Measurements from ENCODE around the gene TEX264. TPM values are rescaled to one million over a fixed set of nuclear protein-coding genes. Genes with fewer than 3 reads are reported as not detected.
A peak's percentile ranks its signal among the peaks of the same experiment; 100 is the strongest.

The TEX264 gene
- total and polyA plus RNA-seq, 5 donors from 2014 or later, result 47.0 to 165 (median 135) TPM

DNA sequence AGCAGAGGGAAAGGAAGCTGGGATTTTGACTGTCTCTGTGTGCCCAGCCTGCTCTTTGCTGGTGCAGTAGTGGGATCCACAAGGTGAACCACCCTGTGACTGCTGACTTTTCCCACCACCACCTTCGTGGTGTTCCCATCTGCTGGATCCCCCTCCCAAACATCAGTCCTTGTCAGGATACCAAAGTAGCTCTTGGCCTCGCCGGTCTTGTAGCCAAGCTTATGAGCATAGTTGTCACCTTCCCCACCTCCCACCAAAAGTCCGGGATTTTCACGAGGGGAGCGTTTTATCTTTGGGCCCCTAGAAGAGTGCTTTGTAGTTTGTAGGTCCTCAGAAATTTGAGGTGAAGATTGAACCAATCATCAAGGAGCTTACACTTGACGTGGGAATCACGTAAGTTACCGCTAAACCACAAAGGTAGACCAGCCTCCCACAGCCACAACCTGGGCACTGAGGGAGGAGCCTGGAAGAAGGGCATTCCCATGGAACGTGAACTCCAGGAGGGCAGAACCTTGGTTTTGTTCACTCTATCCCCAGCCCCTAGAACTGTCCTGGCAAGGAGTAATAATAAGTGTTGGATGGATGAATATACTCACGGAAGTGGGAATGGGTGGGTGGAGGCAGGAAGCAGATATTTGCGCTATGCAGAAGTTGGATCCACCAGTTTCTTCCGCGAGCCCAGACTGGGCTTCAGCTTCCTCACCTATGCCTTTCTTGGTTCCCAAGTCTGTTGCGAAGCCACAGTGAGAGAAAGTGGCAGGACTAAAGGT, 814 bp upstream of the TEX264 start:
- Mint-ChIP-seq H3K4me1 (peaks cover 13 to 68% (median 45%) of the 10 kb centered on the region in 4 donors), H3K9me3 (no peaks in the 10 kb centered on the region)
- H3K4me1 ChIP-seq (ENCODE audit: control insufficient read depth, insufficient read depth, low read length, poor library complexity, severe bottlenecking), result peaks cover 57% of the 10 kb centered on the region

DNA sequence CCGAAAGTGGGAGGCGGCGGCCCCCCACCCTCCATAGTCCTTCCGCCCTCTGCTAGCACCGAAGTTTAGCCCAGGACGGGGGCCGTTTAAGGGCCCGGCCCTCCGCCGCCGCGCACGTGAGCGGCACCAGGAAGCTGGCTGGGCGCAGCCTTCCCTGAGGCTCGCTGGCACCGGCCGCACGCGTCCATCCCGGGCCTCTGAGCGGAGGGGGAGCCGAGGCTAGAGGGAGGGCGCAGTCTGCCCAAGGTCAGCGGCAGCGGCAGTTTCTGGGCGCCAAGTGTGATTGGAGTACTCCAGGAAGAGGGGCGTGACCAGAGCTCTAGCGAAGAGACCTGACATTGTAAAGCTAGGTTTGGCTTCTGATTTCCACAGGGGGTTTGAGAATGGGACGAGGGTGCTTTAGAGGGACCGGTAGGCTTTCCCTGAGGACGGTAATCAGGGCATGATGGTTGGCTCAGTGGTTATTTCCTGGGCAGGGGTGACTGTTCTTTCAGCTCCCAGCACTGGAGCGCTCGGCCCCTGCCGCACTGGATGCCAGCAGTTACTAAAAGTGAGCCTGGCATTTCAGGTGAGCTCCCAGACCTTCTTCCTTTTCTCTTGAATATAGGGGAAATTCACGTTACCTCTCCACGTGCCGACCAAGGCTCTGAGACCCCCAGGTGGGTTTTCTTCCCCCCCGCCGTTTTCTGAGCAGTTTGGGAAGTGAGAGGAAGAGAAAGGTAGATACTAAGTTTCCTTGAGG, 853 bp downstream of the TEX264 start:
- Mint-ChIP-seq H3K27me3 (peaks cover 5% of the 10 kb centered on the region), H3K4me1 (peaks cover 13 to 80% (median 61%) of the 10 kb centered on the region in 4 donors), H3K27ac (peak overlapping the region; percentile 74 to 91 (median 87)), H3K36me3 (peaks cover 11% of the 10 kb centered on the region), H3K9me3 (no peaks in the 10 kb centered on the region), H3K4me3 (peak overlapping the region; percentile 83 to 94 (median 92))
- H3K9me3 ChIP-seq (ENCODE audit: control insufficient read depth in 2 of 2, low read length in 2 of 2), result no peaks in the 10 kb centered on the region
- ATAC-seq (ENCODE audit: low read depth in 2 of 2), result peak; percentile 16 to 28
- peaks cover 74% of the 10 kb centered on the region for H3K4me1 ChIP-seq (ENCODE audit: control insufficient read depth, insufficient read depth, low read length, poor library complexity, severe bottlenecking)
- H3K4me3 ChIP-seq (ENCODE audit: low read depth, low read length), result peak overlapping the region; percentile 87
- peaks cover 4% of the 10 kb centered on the region for H3K36me3 ChIP-seq (ENCODE audit: control insufficient read depth, insufficient read depth, low read length)
- peak overlapping the region; percentile 89 for H3K27ac ChIP-seq (ENCODE audit: insufficient read depth, low read length, poor library complexity, severe bottlenecking)
- no peaks in the 10 kb centered on the region for H3K27me3 ChIP-seq (ENCODE audit: control insufficient read depth, insufficient read depth, low read length)
- peak in 2 of 3 donors; percentile 53 to 77 for DNase-seq

More for the DNA sequence above, 814 bp upstream of the TEX264 start:
- ATAC-seq (ENCODE audit: low read depth in 2 of 2) (no peak), DNase-seq (peak; percentile 11 to 36 (median 33))
- peaks cover 4% of the 10 kb centered on the region for H3K36me3 ChIP-seq (ENCODE audit: control insufficient read depth, insufficient read depth, low read length)
- peak overlapping the region; percentile 78 for H3K4me3 ChIP-seq (ENCODE audit: low read depth, low read length)
- H3K36me3 Mint-ChIP-seq, result peaks cover 3% of the 10 kb centered on the region
- peaks cover 5% of the 10 kb centered on the region for H3K27me3 Mint-ChIP-seq
- no peaks in the 10 kb centered on the region for H3K9me3 ChIP-seq (ENCODE audit: control insufficient read depth in 2 of 2, low read length in 2 of 2)
- H3K27ac Mint-ChIP-seq, result peak overlapping the region; percentile 48 to 93 (median 89)
- peak overlapping the region; percentile 89 for H3K27ac ChIP-seq (ENCODE audit: insufficient read depth, low read length, poor library complexity, severe bottlenecking)
- H3K27me3 ChIP-seq (ENCODE audit: control insufficient read depth, insufficient read depth, low read length), result no peaks in the 10 kb centered on the region
- H3K4me3 Mint-ChIP-seq, result peak overlapping the region; percentile 83 to 94 (median 92)

DNA sequence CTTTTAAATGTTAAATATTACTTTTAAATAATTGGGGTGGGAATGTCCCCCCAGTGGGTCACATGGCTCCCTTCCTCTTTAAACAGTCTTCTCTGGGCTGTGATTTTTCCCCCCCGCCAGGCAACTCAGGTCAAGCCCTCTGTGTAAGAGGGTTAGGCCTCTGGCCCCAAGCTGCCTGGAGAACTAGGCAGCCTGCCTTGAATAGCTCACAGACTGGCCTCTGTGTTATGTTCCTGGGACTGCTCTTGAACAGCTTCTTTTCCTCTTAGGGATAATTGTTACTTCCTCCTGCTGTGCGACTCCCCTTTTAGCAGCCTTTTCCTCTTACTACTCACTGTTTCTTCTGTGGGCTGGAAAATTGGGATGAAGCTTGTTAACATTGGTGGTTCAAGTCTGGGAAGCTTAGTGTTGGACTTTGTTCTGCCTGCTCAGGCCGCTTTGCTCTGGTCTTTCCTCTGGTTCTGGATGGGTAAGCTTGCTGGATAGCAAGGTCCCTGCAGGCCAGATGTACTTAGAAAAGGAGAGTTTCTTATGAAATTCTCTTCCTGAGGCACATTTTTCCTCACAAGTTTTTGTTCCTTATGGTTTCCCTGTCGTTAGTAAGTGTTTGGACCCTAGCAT, 2.2 kb downstream of the TEX264 start:
- H3K27me3 ChIP-seq (ENCODE audit: control insufficient read depth, insufficient read depth, low read length), result no peaks in the 10 kb centered on the region
- Mint-ChIP-seq H3K4me3 (peak overlapping the region; percentile 77 to 94 (median 81)), H3K4me1 (peaks cover 13 to 90% (median 69%) of the 10 kb centered on the region in 4 donors), H3K27ac (peak overlapping the region in 2 of 3 donors; percentile 90 to 91), H3K36me3 (peaks cover 16% of the 10 kb centered on the region), H3K27me3 (peaks cover 5% of the 10 kb centered on the region), H3K9me3 (no peaks in the 10 kb centered on the region)
- ATAC-seq (ENCODE audit: low read depth in 2 of 2) (no peak), DNase-seq (no peak)
- H3K36me3 ChIP-seq (ENCODE audit: control insufficient read depth, insufficient read depth, low read length), result peaks cover 4% of the 10 kb centered on the region
- peak overlapping the region; percentile 87 for H3K4me3 ChIP-seq (ENCODE audit: low read depth, low read length)
- no peaks in the 10 kb centered on the region for H3K9me3 ChIP-seq (ENCODE audit: control insufficient read depth in 2 of 2, low read length in 2 of 2)
- H3K4me1 ChIP-seq (ENCODE audit: control insufficient read depth, insufficient read depth, low read length, poor library complexity, severe bottlenecking), result peaks cover 88% of the 10 kb centered on the region
- peak overlapping the region; percentile 89 for H3K27ac ChIP-seq (ENCODE audit: insufficient read depth, low read length, poor library complexity, severe bottlenecking)

DNA sequence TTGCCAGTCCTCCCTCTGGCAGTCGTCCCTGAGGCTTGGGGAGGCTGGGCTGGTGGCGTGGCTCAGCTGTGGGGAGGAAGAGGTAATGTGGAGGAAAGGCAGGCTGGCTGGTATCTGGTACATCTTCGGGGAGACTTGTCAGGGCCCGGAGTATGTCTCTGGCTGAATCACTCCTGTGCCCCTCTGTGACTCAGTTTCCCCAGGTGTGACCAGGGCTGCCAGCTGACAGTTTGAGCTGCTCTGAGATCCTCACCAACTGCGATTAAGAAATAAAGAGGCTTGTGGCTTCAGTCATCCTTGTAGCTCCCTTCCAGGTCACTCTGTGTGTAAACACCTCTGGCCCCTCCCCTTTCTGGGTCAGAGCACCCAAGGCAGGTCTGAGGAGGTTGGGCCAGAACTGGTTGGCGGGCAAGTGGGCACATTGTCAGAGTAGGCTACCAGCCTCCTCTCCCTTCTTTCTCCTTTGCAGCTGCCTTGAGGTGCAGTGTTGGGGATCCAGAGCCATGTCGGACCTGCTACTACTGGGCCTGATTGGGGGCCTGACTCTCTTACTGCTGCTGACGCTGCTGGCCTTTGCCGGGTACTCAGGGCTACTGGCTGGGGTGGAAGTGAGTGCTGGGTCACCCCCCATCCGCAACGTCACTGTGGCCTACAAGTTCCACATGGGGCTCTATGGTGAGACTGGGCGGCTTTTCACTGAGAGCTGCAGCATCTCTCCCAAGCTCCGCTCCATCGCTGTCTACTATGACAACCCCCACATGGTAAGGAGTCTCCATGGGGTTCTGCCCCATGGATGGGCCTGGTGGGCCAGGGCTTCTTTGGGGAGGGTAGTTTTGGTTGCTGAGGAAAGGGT, 3.0 kb downstream of the TEX264 start:
- Histone ChIP-seq H3K9me3 (ENCODE audit: control insufficient read depth in 2 of 2, low read length in 2 of 2) (no peaks in the 10 kb centered on the region), H3K27ac (ENCODE audit: insufficient read depth, low read length, poor library complexity, severe bottlenecking) (peak overlapping the region; percentile 34), H3K27me3 (ENCODE audit: control insufficient read depth, insufficient read depth, low read length) (no peaks in the 10 kb centered on the region), H3K4me1 (ENCODE audit: control insufficient read depth, insufficient read depth, low read length, poor library complexity, severe bottlenecking) (peaks cover 91% of the 10 kb centered on the region), H3K4me3 (ENCODE audit: low read depth, low read length) (no peak overlapping the region), H3K36me3 (ENCODE audit: control insufficient read depth, insufficient read depth, low read length) (peaks cover 8% of the 10 kb centered on the region)
- Mint-ChIP-seq H3K27ac (peak overlapping the region in 2 of 3 donors; percentile 32 to 93), H3K4me3 (peak overlapping the region; percentile 77 to 94 (median 81)), H3K4me1 (peaks cover 13 to 91% (median 69%) of the 10 kb centered on the region in 4 donors), H3K36me3 (peaks cover 16% of the 10 kb centered on the region), H3K27me3 (peaks cover 5% of the 10 kb centered on the region), H3K9me3 (no peaks in the 10 kb centered on the region)
- DNase-seq, result no peak
- ATAC-seq (ENCODE audit: low read depth in 2 of 2), result no peak

DNA sequence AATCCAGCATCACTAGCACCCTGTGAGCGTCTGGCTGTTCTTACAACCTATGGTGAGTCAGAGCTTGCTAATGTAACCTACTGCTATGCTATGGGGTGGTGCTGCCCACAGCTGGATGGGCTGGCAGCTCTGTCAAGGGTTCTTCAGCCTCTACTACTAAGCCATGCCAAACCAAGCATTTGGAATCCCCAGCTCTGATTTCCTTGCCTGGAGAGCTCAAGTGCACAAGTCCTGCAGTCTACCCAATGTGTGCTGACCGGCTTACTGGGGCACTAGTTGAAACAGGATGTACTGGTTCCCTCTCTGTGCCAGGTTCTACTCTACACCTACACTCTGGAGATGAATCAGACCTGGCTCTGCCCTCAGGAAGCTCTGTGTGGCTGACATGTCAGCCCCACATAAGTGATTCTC, 4.2 kb downstream of the TEX264 start:
- Histone ChIP-seq H3K4me1 (ENCODE audit: control insufficient read depth, insufficient read depth, low read length, poor library complexity, severe bottlenecking) (peaks cover 89% of the 10 kb centered on the region), H3K27me3 (ENCODE audit: control insufficient read depth, insufficient read depth, low read length) (no peaks in the 10 kb centered on the region), H3K4me3 (ENCODE audit: low read depth, low read length) (peak overlapping the region; percentile 21), H3K9me3 (ENCODE audit: control insufficient read depth in 2 of 2, low read length in 2 of 2) (no peaks in the 10 kb centered on the region), H3K36me3 (ENCODE audit: control insufficient read depth, insufficient read depth, low read length) (peaks cover 10% of the 10 kb centered on the region), H3K27ac (ENCODE audit: insufficient read depth, low read length, poor library complexity, severe bottlenecking) (peak overlapping the region; percentile 49)
- Mint-ChIP-seq H3K36me3 (peaks cover 16% of the 10 kb centered on the region), H3K27ac (peak overlapping the region; percentile 83 to 93 (median 93)), H3K4me3 (peak overlapping the region; percentile 44 to 83 (median 60)), H3K9me3 (no peaks in the 10 kb centered on the region), H3K27me3 (peaks cover 5% of the 10 kb centered on the region), H3K4me1 (peaks cover 13 to 91% (median 64%) of the 10 kb centered on the region in 4 donors)
- no peak for ATAC-seq (ENCODE audit: low read depth in 2 of 2)
- peak in 1 of 3 donors; percentile 67 for DNase-seq

DNA sequence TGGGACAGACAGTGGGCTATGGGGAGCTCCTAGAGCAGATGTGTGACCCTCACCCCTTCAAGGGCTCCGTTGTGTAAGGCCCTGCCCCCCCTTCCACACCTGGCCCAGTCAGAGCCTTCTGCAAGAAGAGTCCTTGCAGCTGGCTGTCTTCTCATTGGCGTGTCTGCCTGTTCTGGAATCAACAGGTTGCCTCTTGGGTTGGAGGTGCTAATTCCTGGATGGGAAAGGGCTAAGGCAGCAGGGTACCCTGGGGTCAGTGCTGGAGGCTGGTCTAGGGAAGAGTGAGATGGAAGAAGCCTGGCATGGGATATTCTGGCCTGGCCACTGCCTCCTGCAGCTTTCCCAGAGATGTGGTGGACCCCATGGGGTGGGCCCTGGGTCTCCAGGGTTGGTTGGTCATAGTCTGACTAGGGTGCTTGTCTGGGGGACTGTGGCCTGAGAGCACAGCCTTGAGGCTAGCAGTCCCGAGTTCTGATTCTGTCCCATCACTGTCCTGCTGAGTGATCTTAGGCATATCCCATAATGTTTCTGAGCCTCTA, 5.1 kb downstream of the TEX264 start:
- no peaks in the 10 kb centered on the region for H3K9me3 Mint-ChIP-seq
- peaks cover 13 to 94% (median 69%) of the 10 kb centered on the region in 4 donors for H3K4me1 Mint-ChIP-seq
- H3K4me1 ChIP-seq (ENCODE audit: control insufficient read depth, insufficient read depth, low read length, poor library complexity, severe bottlenecking), result peaks cover 92% of the 10 kb centered on the region
- H3K4me3 Mint-ChIP-seq, result peak overlapping the region; percentile 22 to 83 (median 58)
- peaks cover 5% of the 10 kb centered on the region for H3K27me3 Mint-ChIP-seq
- no peaks in the 10 kb centered on the region for H3K9me3 ChIP-seq (ENCODE audit: control insufficient read depth in 2 of 2, low read length in 2 of 2)
- H3K36me3 Mint-ChIP-seq, result peaks cover 16% of the 10 kb centered on the region
- H3K27ac Mint-ChIP-seq, result peak overlapping the region in 2 of 3 donors; percentile 93
- H3K36me3 ChIP-seq (ENCODE audit: control insufficient read depth, insufficient read depth, low read length), result peaks cover 10% of the 10 kb centered on the region
- DNase-seq (no peak), ATAC-seq (ENCODE audit: low read depth in 2 of 2) (no peak)
- peak overlapping the region; percentile 49 for H3K27ac ChIP-seq (ENCODE audit: insufficient read depth, low read length, poor library complexity, severe bottlenecking)
- no peak overlapping the region for H3K4me3 ChIP-seq (ENCODE audit: low read depth, low read length)
- no peaks in the 10 kb centered on the region for H3K27me3 ChIP-seq (ENCODE audit: control insufficient read depth, insufficient read depth, low read length)
